Measurements from ENCODE around the gene ANKRD52.
"Not testable (repeated sequence)": the region's sequence is repeated elsewhere in the genome, so short reads cannot be mapped to it uniquely, and the experiment has no call there.

Gene ANKRD52

GRCh38 chr12:56272468-56272867 is 14.3 kb upstream of the ANKRD52 start:
- DNase-seq (ENCODE audit: low spot score) = not testable (repeated sequence)

GRCh38 chr12:56271031-56271430 is 12.8 kb upstream of the ANKRD52 start:
- peak; percentile 53 for DNase-seq (ENCODE audit: low spot score)

- DNase-seq (ENCODE audit: low spot score) = peak; percentile 28
Observed at GRCh38 chr12:56267443-56268071, 9.4 kb upstream of the ANKRD52 start.

- DNase-seq (ENCODE audit: low spot score) = peak; percentile 97
Observed at GRCh38 chr12:56266693-56267442, 8.7 kb upstream of the ANKRD52 start, which contains the start of gene COQ10A. COQ10A (plus strand) TSS chr12:56266942; CDS start chr12:56267119, 177 bp downstream.

DNA sequence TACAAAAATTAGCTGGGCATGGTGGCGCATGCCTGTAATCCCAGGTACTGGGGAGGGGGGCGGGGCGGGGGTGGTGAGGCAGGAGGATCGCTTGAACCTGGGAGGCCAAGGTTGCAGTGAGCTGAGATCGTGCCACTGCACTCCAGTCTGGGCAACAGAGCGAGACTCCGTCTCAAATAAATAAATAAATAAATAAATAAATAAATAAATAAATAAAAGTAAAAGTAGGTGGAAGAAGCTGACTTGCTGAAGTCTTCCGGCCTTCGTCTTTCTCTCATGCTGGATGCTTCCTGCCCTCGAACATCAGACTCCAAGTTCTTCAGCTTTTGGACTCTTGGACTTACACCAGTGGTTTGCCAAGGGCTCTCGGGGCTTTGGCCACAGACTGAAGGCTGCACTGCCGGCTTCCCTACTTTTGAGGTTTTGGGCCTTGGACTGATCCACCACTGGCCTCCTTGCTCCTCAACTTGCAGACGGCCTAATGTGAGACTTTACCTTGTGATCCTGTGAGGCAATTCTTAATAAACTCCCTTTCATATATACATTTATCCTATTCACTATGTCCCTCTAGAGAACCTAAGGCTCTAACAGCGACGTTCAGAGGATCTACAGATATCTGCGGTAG is 8.0 kb upstream of the ANKRD52 start:
- not testable (repeated sequence) for DNase-seq (ENCODE audit: low spot score)

GRCh38 chr12:56262955-56263354 is 4.8 kb upstream of the ANKRD52 start:
- DNase-seq (ENCODE audit: low spot score) = not testable (repeated sequence)

DNA sequence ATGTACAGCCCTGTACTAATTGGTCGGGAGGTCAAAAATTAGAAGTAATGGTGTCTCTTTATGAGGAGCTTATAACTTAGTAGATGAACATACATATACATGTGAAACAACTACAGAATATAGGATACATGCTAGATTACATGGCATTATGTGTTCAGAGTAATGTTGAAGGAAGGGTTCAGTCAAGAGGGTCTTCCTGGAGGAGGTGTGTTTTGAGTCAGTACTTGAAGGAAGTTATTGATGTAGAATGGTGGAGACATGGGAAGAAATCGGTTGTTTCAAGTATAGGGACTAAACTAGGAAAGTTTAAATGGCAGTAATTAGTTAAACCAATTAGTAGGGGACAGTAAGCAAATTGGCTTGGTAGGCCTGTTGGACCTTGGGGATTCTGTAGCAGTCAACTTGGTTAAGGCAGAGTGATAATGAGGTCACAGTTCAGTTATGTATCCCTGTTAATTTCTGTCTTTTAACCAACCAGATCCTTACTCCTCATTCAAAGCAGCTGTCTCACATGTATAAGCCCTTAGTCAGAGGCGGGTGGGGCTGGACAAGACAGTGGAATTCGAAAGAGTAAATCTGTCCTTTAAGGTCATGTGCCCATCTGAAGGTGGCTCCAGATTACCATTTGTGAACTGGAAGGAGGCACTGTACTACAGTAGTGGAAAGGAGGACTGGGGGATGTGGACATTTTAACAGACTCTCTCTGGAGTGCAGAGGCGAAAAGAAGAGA is 3.5 kb upstream of the ANKRD52 start:
- peak; percentile 87 for DNase-seq (ENCODE audit: low spot score)

DNA sequence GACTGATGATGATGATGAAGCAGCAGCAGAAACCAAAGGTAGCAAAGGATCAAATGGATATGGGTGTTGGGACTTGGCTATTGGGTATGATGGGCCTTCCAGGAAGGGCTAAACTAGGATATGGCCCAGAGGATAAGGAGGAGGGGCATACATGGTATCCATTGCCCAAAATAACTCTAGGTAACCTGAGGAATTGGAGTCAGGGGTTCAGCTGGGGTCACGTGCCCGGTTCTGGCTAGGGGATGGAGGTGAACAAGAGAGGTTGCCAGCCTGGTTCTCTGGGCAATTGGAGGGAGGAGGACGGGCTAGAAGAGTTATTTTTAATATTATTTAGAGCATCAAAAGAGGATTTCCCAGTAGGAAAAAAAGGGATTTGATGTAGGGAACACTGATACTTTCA is 2.7 kb upstream of the ANKRD52 start:
- no peak for DNase-seq (ENCODE audit: low spot score)

- no peak for DNase-seq (ENCODE audit: low spot score)
Observed at GRCh38 chr12:56260380-56260779, 2.2 kb upstream of the ANKRD52 start.

DNA sequence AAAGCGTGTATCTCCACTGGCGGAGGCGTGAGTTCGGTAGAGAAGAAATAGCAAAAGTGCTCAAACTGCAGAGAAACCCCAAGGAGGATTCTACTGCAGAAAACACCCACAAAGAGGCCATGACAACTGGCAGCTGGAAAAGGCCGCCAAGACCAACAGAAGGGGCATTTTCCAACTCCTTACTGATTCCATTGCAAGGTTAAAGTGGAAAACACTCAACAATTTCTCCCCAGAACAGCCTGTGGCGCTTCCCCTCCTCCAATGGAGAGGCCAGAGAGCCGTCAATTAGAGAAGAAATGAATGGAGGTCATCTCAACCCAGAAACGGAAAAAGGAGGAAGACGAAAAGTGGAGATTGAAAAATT is 618 bp upstream of the ANKRD52 start:
- no peak for DNase-seq (ENCODE audit: low spot score)

DNA sequence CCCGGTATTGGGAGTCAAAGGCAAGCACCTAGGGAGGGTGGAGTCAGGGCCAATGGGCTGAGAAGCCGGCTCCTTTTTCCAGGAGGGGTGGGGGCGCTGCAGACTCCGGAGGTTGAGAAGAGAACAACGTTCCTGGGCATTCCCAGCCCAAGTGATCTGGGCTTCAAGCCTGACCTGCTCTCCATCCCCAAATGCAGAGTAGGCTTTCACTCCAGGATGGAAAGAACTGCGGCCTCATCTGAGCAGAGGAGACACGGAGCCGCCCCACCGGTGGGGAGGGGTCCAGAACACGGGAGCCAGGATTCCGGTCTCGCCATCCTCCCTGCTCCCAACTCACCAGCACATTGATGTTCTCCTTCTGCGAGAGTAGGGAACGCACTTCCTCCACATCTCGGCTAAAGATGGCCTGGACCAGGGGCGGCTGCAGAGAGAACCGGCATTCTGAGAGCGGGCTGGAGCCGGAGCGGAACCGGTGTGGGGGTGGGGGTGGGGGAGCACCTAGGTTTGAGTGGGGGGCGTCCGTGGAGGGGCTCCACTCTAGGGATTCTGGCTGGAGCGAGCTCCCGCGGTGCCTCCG is 605 bp downstream of the ANKRD52 start:
- peak; percentile 63 for DNase-seq (ENCODE audit: low spot score)

GRCh38 chr12:56257071-56257470 is 1.1 kb downstream of the ANKRD52 start:
- DNase-seq (ENCODE audit: low spot score) = no peak

DNA sequence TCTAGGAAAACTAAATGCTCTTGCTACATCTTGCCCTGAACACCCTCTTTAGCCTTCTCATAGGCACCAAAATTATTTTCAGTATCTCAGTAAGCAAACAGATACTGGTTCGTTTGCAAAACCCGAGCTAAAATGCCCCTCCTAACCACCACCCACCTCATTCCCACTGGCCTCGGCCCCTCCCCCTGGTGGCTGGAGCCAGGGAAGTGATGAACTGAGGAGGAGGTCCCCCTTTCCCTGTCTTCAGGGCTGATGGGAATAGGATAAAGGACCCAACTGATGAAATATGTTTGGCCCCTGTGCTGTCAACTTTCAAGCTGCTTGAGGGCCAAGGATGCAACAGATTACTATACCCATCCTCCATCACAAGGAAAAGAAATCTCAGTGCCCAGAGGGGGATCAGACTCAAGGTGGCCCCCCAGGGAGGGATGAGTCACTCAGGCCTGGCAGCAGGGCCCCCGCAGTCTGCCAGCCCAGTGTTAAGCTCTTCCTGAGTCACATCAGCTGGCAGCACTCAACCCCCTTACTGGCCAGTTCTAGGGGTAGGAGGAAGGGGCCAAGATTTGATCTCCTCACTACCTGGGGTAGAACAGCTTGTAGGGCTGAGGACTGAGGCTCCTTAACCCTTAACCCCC is 1.7 kb downstream of the ANKRD52 start:
- peak; percentile 52 for DNase-seq (ENCODE audit: low spot score)

- no peak for DNase-seq (ENCODE audit: low spot score)
Observed at GRCh38 chr12:56255671-56256070, 2.5 kb downstream of the ANKRD52 start.

- no peak for DNase-seq (ENCODE audit: low spot score)
Observed at GRCh38 chr12:56253091-56253490, 5.1 kb downstream of the ANKRD52 start.

DNA sequence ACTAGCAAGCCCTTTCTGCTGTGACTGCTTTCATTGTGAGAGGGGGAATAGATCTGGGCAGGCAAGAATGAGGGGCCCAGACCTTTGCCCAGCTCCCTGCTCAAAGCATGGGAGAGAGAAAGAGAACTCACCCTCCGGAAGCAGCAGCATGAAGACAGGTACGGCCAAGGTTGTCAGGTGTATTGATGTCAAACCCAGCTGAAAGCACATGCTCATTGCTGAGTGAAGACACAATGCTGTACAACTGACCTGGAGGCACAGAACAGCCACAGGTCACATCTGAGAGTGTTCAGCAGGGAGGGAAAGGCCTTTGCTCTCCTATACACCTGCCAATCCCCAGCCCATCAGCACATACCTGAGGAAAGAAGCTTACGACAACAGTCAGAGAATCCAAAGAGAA is 5.5 kb downstream of the ANKRD52 start:
- DNase-seq (ENCODE audit: low spot score) = no peak

- no peak for DNase-seq (ENCODE audit: low spot score)
Observed at GRCh38 chr12:56248711-56249110, 9.5 kb downstream of the ANKRD52 start.

DNA sequence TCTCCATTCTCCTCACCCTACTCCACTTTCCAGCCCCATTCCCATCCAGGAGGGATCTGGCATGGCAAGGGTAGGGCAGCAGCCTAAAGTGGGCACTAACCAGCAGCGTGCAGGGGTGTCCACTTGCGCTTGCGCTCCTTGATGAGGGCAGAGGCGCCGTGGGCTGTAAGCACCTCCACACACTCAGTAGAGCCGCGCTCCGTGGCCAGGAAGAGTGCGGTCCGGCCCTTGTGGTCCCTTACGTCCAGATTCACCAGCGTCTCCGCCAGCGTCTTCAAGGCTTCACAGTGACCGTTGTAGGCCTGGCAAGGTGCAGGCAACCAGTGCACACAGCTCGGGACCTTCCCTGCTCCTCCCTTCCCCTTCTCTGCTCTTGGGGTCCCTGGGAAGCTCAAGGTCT is 10.3 kb downstream of the ANKRD52 start:
- no peak for DNase-seq (ENCODE audit: low spot score)

DNA sequence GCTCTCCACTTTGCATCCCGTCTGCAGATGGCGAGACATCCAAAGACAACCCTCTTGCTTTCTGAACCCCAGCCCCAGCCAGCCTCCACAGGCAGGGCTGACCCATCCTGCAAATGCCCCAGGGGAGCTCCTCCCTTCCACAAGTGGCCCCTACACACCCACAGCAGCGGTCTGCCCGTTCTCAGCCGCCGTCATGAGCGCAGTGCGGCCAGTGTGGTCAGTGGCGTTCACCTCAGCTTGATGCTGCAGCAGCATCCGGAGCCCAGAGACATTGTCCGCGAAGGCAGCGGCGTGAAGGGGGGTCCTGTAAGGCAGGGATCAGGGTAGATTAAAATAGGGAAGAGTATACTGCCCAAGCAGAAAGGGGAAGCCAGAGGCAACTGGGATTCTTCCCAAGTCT is 13.7 kb downstream of the ANKRD52 start:
- DNase-seq (ENCODE audit: low spot score) = no peak

DNA sequence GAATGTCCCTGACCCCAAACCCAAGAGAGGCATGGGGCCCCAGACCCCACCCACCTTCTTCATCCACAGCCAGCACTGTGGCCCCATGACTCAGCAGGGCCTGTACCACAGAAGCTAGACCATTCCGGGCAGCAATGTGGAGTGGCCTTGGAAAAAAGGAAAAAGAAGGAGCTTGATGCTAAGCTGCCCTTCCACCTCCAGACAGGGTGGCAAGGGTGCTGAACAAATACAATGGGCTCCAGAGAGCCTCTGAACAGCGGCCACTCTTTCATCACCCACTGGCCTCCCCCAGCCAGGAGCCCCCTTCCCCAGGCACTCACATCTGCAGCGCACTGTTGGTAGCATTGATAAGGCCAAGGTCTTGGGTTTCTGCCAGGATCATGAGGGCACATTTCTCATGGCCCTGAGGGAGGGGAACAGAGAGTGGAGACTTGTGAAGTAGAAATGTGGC is 14.4 kb downstream of the ANKRD52 start:
- no peak for DNase-seq (ENCODE audit: low spot score)

- no peak for DNase-seq (ENCODE audit: low spot score)
Observed at GRCh38 chr12:56242986-56243385, 15.2 kb downstream of the ANKRD52 start.

Measured in GM03348 (cell line).